ENCODE measurements around the gene PSD.

PSD gene

DNA sequence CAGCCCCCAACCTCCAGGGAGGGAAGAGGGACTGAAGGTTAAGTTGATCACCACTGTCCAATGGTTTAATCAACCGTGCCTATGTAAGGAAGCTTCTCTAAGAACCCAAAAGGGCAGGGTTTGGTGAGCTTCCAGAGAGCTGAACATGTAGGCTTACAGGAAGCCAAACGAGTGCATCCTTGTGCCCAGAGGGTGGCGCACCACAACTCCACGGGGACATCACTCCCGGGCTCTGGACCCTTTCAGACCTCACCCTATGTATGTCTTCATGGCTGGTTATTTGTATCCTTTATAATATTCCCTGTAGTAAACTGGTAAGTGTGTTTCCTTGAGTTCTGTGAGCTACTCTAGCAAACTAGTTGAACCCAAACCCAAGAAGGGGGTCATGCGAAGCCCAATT is 34.5 kb downstream of the PSD start:
- no peak for DNase-seq

- no peak for DNase-seq
Measured at GRCh38 chr10:102382871-102383270, 35.7 kb downstream of the PSD start.

- no peak for DNase-seq
Measured at GRCh38 chr10:102381983-102382382, 36.6 kb downstream of the PSD start.

DNA sequence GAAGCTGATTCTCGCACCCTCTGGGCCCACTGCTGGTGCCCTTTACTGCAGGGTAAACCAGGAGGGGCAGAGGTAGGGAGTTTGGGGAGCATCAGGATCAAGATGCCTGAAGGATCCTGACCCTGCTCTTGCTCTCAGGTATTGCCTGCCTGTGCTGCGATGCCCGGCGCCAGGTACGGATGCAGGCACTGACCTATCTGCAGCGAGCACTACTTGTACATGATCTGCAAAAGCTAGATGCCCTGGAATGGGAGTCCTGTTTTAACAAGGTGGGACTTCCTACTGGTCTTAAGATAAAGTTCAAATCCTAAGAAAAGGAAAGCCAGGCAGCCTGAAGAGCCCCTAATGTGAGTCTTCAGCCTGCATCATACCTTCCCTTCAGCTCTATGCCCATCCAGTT is 39.2 kb downstream of the PSD start:
- no peak for DNase-seq

- DNase-seq = no peak
Measured at GRCh38 chr10:102376901-102377300, 41.7 kb downstream of the PSD start.

- DNase-seq = no peak
Measured at GRCh38 chr10:102375867-102376266, 42.7 kb downstream of the PSD start.

- DNase-seq = no peak
Measured at GRCh38 chr10:102375250-102375649, 43.3 kb downstream of the PSD start.

GRCh38 chr10:102371295-102371694 is 47.3 kb downstream of the PSD start:
- DNase-seq = no peak

DNA sequence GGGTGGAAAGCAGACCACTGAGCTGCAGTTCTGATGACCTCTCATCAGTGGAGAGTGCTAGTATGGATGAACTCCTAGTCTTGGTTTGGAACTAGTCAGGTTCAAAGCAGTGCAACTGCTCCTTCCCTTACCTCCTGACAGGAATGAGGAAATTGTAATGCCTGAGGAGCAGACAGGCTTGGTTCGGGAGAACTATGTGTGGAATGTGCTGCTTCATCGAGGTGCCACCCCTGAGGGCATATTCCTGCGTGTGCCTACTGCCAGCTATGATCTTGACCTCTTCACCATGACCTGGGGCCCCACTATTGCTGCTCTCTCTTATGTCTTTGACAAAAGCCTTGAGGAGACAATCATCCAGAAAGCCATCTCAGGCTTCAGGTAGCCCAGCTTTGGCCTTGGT is 50.5 kb downstream of the PSD start:
- no peak for DNase-seq

DNA sequence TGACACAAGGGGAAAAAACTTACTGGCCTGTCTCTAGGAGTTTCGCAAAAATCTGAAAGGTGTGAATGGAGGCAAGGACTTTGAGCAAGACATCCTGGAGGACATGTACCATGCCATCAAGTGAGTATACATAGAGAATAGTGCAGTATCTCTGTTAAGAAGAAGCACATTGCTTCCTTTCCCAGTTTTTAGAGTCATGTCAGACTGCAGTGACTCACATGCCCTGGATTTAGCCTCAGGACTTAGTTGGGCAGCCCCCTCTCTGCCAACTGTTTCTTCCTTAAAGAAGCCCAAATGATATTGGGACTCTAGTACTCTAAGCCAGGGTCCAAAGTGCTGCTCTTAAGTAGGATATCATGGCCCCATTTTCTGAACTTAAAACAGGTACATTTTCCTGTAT is 51.1 kb downstream of the PSD start:
- DNase-seq = no peak

DNA sequence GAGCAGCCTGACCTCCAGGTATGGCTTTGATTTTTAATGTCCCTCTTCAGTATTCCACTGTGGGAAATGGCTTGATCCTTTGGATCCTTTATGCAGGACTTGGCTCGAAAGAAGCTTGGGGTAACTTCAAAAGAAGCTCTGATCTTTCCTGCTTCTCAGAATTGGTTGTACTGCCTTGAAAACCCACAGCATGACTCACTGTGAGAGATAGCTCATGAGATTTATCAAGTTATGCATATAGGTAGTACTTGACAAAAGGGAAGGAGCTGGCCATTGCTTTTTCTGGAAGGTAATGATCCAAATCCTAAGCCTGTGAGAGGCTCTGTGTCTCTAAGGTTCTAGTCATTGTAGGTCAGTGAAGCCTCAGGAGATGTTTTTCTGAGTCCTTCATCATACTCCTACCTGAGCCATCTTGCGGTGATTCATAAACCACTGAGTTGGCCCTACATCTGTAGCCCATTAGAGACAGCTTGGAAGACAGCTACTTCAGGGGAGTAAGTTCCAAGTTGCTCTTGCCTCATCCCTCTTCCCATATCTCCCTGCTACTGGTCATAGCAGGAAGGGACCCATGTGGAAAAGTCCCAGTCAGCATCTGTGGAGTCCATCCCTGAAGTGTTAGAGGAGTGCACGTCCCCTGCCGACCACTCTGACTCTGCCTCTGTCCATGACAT is 59.7 kb downstream of the PSD start:
- no peak for DNase-seq

DNA sequence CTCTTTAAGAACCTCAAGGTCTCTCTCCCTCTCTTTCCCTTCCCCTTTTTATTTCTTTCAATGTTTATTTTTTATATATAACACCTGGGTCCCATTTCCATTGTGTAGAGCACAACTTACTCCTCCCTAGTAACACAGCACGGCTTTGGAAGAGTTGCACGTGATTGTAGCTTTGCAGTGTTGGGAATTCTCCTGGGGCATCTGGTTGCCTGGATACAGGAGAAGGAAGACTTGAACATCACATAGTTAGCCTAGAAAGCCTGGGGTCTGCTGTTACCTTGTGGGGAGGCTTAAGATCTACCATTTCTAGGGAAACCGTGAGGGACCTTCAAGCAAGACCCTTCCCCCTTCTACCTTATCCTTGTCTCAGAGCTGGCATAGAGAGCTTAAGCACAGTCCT is 64.1 kb downstream of the PSD start:
- no peak for DNase-seq
